HG03280 (cell line): Measurements from ENCODE around the gene IQSEC1.

ENCODE experiments used
- ATAC-seq: cut with Tn5 transposase; IDR thresholded peaks from one replicate; pipeline ENCODE4 v1.9.1; 2021; ENCODE audit warnings: mild to moderate bottlenecking, moderate library complexity; ENCODE audit not compliant: unreplicated experiment

Gene IQSEC1

GRCh38 chr3:13051581-13051980, 21.6 kb downstream of the IQSEC1 start:
- ATAC-seq = no peak

- ATAC-seq = no peak
Observed at GRCh38 chr3:13051066-13051465, 22.2 kb downstream of the IQSEC1 start.

- no peak for ATAC-seq
Observed at GRCh38 chr3:13050446-13050845, 22.8 kb downstream of the IQSEC1 start.

GRCh38 chr3:13049400-13049799, 23.8 kb downstream of the IQSEC1 start:
- no peak for ATAC-seq

- no peak for ATAC-seq
Observed at GRCh38 chr3:13047296-13048165, 25.7 kb downstream of the IQSEC1 start.

- peak; percentile 10 for ATAC-seq
Observed at GRCh38 chr3:13046569-13047274, 26.5 kb downstream of the IQSEC1 start.

- peak; percentile 74 for ATAC-seq
Observed at GRCh38 chr3:13045904-13046568, 27.2 kb downstream of the IQSEC1 start.

- ATAC-seq = peak; percentile 1
Observed at GRCh38 chr3:13045241-13045903, 27.9 kb downstream of the IQSEC1 start.

GRCh38 chr3:13044496-13045240, 28.6 kb downstream of the IQSEC1 start:
- no peak for ATAC-seq

- no peak for ATAC-seq
Observed at GRCh38 chr3:13043656-13044055, 29.6 kb downstream of the IQSEC1 start.

GRCh38 chr3:13042715-13043271, 30.4 kb downstream of the IQSEC1 start:
- ATAC-seq = no peak

- ATAC-seq = no peak
Observed at GRCh38 chr3:13042127-13042701, 31.0 kb downstream of the IQSEC1 start.

- ATAC-seq = no peak
Observed at GRCh38 chr3:13041113-13041776, 32.0 kb downstream of the IQSEC1 start.

GRCh38 chr3:13040361-13041074, 32.7 kb downstream of the IQSEC1 start:
- ATAC-seq = peak; percentile 86

GRCh38 chr3:13039213-13039896, 33.9 kb downstream of the IQSEC1 start:
- ATAC-seq = no peak

GRCh38 chr3:13037458-13038117, 35.6 kb downstream of the IQSEC1 start:
- no peak for ATAC-seq

- no peak for ATAC-seq
Observed at GRCh38 chr3:13034861-13035260, 38.4 kb downstream of the IQSEC1 start.
